Ovary (tissue), 3 donors: Measurements from ENCODE around the gene SERP2.

Experiments used
- CTCF ChIP-seq, 3 donors: fragments of 450-650 bp in 2 of 3; fragments of 200-600 bp in 1 of 3; IDR thresholded peaks; one replicate each; pipeline versions ENCODE4 v1.5.1 to v1.8.0; 2016 to 2022; ENCODE audit warnings: antibody characterized with exemption in 3 of 3, mild to moderate bottlenecking in 1 of 3
- EP300 ChIP-seq: sonication (generic); formaldehyde crosslinking; IDR thresholded peaks from one replicate; pipeline ENCODE4 v1.6.1; 2017; ENCODE audit warnings: antibody characterized with exemption
- POLR2A ChIP-seq: fragments of 450-650 bp; IDR thresholded peaks from one replicate; pipeline ENCODE4 v1.6.1; 2017; ENCODE audit warnings: antibody characterized with exemption, mild to moderate bottlenecking, moderate library complexity
- donor health status: DM: no; HTN: no; CAD: no.

GRCh38 chr13:44373601-44374347 is at the start of gene SERP2:
- no peak for TF ChIP-seq POLR2A
- TF ChIP-seq CTCF (IDR thresholded peaks at IDR 0.05) = no peak
- no peak for TF ChIP-seq EP300
